DOHH2 (cell line): ENCODE results near the gene MACC1.

ENCODE experiments used
- EZH2phosphoT487 ChIP-seq: fragments of 200-600 bp; sonication (generic); IDR thresholded peaks from 2 replicates; pipeline ENCODE4 v1.6.1; 2017; ENCODE audit warnings: borderline replicate concordance, mild to moderate bottlenecking, antibody characterized with exemption, low read length, moderate library complexity, mixed read lengths
- TF ChIP-seq, protein P1 (sequence below): fragments of 200-600 bp; sonication (generic); IDR thresholded peaks from one replicate; pipeline ENCODE4 v1.5.1; 2014; ENCODE audit warnings: antibody characterized with exemption, mild to moderate bottlenecking, low read depth, low read length; ENCODE audit not compliant: poor library complexity, severe bottlenecking

DNA sequence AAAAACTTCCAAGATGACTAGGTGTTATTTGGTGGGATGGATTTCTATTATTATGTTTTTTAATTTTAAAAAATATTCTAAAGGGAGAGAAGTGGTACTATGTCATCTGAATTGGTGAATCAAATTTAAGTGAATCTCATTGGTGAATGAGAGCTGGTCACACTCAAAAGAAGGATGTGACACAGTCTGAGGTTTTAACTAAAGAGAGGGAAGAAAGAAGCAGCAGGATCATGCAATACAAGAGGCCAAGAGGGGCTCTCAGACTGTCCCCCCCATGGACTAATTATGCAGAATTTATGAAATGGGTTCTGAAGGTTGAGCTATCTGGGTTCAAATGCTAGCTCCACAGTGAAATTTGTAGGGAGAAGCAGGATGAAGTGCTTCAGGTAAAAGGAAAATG lies 16.2 kb downstream of the MACC1 start:
- TF ChIP-seq, protein P1, sequence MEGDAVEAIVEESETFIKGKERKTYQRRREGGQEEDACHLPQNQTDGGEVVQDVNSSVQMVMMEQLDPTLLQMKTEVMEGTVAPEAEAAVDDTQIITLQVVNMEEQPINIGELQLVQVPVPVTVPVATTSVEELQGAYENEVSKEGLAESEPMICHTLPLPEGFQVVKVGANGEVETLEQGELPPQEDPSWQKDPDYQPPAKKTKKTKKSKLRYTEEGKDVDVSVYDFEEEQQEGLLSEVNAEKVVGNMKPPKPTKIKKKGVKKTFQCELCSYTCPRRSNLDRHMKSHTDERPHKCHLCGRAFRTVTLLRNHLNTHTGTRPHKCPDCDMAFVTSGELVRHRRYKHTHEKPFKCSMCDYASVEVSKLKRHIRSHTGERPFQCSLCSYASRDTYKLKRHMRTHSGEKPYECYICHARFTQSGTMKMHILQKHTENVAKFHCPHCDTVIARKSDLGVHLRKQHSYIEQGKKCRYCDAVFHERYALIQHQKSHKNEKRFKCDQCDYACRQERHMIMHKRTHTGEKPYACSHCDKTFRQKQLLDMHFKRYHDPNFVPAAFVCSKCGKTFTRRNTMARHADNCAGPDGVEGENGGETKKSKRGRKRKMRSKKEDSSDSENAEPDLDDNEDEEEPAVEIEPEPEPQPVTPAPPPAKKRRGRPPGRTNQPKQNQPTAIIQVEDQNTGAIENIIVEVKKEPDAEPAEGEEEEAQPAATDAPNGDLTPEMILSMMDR = no peak
- no peak for TF ChIP-seq EZH2phosphoT487
